Measurements from ENCODE around the gene NKX1-1. TPM values are rescaled to one million over a fixed set of nuclear protein-coding genes. Genes with fewer than 3 reads are reported as not detected.

The NKX1-1 gene
- polyA plus RNA-seq, 4 donors: not detected

- DNase-seq (ENCODE audit: low read depth in 4 of 4, low spot score in 3 of 4): no peak
Measured at GRCh38 chr4:1362046-1362445, 44.2 kb downstream of the NKX1-1 start.

GRCh38 chr4:1361431-1361830, 44.8 kb downstream of the NKX1-1 start:
- DNase-seq (ENCODE audit: low read depth in 4 of 4, low spot score in 3 of 4): no peak

GRCh38 chr4:1360423-1361283, 45.6 kb downstream of the NKX1-1 start:
- DNase-seq (ENCODE audit: low read depth in 4 of 4, low spot score in 3 of 4): no peak

- no peak for DNase-seq (ENCODE audit: low read depth in 4 of 4, low spot score in 3 of 4)
Measured at GRCh38 chr4:1359976-1360375, 46.3 kb downstream of the NKX1-1 start.

- DNase-seq (ENCODE audit: low read depth in 4 of 4, low spot score in 3 of 4): no peak
Measured at GRCh38 chr4:1359144-1359501, 47.1 kb downstream of the NKX1-1 start.

- no peak for DNase-seq (ENCODE audit: low read depth in 4 of 4, low spot score in 3 of 4)
Measured at GRCh38 chr4:1358421-1359143, 47.7 kb downstream of the NKX1-1 start.

DNA sequence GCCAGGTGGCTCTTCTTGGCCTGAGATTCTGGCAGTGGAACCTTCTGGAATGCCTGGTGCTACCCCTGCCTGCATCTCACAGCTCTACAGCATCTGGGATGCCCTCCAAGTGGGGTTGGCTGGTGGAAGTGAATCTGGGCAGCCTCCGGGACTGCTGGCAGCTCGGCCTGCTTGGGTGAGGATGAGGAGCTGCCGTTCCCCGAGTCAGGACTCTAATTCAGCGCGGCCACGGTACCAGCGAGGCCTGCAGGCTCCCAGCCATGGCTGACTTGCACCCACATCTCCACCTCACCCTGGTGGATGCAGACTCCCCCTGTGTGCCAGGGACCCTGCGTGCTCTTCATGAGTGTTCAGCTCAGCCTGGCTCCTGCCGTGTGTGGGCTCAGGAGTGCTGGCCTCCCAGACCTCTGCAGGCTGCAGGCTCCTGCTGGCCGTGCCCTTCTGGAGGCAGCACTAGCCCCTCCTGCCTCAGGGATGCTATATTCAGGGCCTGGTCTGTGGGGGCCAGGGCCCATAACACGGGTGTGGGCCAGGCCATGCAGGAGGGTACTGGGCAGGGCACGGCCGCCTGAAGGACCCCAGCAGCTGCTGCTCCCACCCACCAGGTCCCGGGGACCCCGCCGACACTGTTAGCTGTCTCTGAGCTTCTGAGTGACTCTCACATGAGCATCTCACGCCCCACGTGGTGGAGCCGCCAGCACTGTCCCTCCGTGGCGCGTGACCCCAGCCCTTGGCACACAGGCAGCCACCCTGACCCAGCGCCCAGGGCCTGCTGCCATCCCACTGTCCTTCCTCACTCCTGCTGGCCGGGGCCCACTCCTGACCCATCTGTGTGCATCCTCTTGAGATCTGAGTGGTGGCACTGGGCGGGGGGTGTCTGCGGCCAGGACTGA, 48.6 kb downstream of the NKX1-1 start:
- no peak for DNase-seq (ENCODE audit: low read depth in 4 of 4, low spot score in 3 of 4)

- DNase-seq (ENCODE audit: low read depth in 4 of 4, low spot score in 3 of 4): peak; percentile 7 to 20 (median 13)
Measured at GRCh38 chr4:1356181-1356998, 49.9 kb downstream of the NKX1-1 start.

DNA sequence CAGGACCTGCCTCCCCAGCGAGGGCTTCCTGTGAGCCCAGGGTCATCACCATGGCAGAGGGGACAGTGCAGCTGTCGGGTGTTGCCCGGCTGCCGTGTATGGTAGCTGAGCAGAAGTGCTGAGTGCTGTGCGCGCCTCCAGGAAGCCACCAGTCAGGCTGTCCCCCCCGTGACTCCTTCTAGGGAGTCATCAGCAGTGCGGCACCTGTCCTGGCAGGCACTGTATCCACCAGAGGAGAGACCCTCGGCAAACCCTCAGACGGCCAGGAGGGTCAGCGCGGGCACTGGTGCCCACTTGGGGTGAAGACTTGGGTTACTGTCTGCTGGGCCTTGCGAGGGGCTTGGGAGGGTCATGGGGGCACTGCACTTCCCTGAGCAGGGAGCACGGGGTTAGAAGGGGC, 50.9 kb downstream of the NKX1-1 start:
- no peak for DNase-seq (ENCODE audit: low read depth in 4 of 4, low spot score in 3 of 4)

DNA sequence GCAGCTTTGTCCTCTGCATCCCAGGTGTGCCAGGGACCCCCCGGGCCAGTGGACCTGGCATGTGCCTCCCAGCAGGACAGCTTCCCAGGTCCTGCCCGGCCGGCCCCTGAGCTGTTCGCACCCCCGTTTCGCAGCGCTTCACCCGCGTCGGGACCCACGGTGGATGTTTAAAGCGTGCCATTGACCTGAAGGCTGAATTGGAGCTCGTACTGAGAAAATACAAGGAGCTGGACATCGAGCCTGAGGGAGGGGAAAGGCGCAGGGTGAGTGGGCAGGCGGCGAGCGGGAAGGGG, 51.3 kb downstream of the NKX1-1 start:
- no peak for DNase-seq (ENCODE audit: low read depth in 4 of 4, low spot score in 3 of 4)

DNA sequence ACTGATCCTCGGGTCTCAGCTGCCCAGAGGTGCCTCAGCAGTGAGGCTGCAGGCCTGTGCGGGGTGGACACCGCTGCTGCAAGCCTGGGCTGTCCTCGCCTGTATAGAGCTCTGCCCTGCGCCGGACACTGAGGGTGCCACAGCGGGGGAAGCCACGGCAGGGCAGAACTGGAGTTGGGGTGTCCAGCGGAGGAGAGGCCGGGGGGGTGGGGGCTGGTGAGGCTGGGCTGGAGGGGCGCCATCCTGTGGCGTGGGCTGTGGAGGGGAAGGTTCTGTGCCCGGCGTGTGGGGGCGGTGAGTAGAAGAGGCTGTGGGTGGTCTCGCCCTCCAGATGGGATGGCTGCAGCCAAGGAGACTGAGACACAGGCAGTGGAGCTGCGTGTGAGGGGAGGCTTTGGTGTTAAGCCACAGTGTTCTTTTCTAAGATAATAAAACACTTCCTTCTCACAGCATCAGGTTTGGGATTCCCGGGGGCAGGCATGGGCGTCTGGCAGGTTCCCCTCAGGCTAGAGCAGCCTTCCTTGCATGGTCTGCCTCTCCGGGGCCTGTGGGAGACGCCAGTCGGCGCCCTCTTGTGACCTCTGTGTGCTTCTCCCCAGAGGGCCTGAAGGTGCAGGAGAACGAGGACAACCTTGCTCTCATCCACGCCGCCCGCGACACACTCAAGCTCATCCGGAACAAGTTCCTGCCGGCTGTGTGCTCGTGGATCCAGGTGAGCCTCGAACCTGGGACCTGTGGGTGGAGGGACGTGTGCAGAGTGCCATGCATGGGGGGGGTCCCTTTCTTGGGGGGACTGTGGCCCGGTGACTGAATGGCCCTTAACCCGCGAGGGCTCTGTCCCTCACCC, 51.9 kb downstream of the NKX1-1 start:
- no peak for DNase-seq (ENCODE audit: low read depth in 4 of 4, low spot score in 3 of 4)

- no peak for DNase-seq (ENCODE audit: low read depth in 4 of 4, low spot score in 3 of 4)
Measured at GRCh38 chr4:1353186-1354055, 52.8 kb downstream of the NKX1-1 start.

Other genes starting within 250 kb of the NKX1-1 start
- gene SPON2, start 233.9 kb downstream of the NKX1-1 start, polyA plus RNA-seq (ENCODE audit: insufficient read length in 4 of 4): 10 to 100 TPM in 3 of 4 donors, 1 to 10 TPM in 1; 9.9 to 43.8 (median 12.8) TPM
- gene CTBP1, start 157.3 kb downstream of the NKX1-1 start, polyA plus RNA-seq (ENCODE audit: insufficient read length in 4 of 4): 100 to 1,000 TPM; 120 to 170 (median 121) TPM
- 10 to 100 TPM; 59.0 to 76.8 (median 65.0) TPM for gene MAEA, start 116.6 kb downstream of the NKX1-1 start, polyA plus RNA-seq (ENCODE audit: insufficient read length in 4 of 4)
- 10 to 100 TPM in 2 of 4 donors, 1 to 10 TPM in 2; 5.9 to 19.3 (median 11.3) TPM for gene UVSSA, start 59.2 kb downstream of the NKX1-1 start, polyA plus RNA-seq (ENCODE audit: insufficient read length in 4 of 4)